ENCODE data around the gene PCDHA5.
"Not testable (repeated sequence)": the region's sequence is repeated elsewhere in the genome, so short reads cannot be mapped to it uniquely, and the experiment has no call there.

The PCDHA5 gene

GRCh38 chr5:140827704-140828361, 6.4 kb downstream of the PCDHA5 start, which contains the start of gene PCDHA6:
PCDHA6 (plus strand) TSS chr5:140827960; CDS start chr5:140828092, 132 bp downstream.
- no peak for DNase-seq

GRCh38 chr5:140828362-140828737, 6.9 kb downstream of the PCDHA5 start:
- DNase-seq = no peak

GRCh38 chr5:140829511-140830501, 8.4 kb downstream of the PCDHA5 start:
- not testable (repeated sequence) for DNase-seq

- no peak for DNase-seq
Measured at GRCh38 chr5:140833993-140834392, 12.6 kb downstream of the PCDHA5 start, which contains the start of gene PCDHA7. PCDHA7 (plus strand) TSS chr5:140834269; CDS start chr5:140834384, 115 bp downstream.

GRCh38 chr5:140834439-140835008, 13.1 kb downstream of the PCDHA5 start:
- not testable (repeated sequence) for DNase-seq

GRCh38 chr5:140835622-140836510, 14.5 kb downstream of the PCDHA5 start:
- DNase-seq = no peak

- DNase-seq = no peak
Measured at GRCh38 chr5:140840978-140841962, 19.9 kb downstream of the PCDHA5 start, which contains the start of gene PCDHA8. PCDHA8 (plus strand) TSS chr5:140841187; CDS start chr5:140841322, 135 bp downstream.

GRCh38 chr5:140842798-140843733, 21.7 kb downstream of the PCDHA5 start:
- DNase-seq = no peak

GRCh38 chr5:140848139-140849102, 27.0 kb downstream of the PCDHA5 start, which contains the start of gene PCDHA9:
PCDHA9 (plus strand) TSS chr5:140848382; CDS start chr5:140848496, 114 bp downstream.
- not testable (repeated sequence) for DNase-seq

- not testable (repeated sequence) for DNase-seq
Measured at GRCh38 chr5:140849831-140850634, 28.6 kb downstream of the PCDHA5 start.

GRCh38 chr5:140855772-140856674, 34.6 kb downstream of the PCDHA5 start, which contains the start of gene PCDHA10:
PCDHA10 (plus strand) TSS chr5:140855897; CDS start chr5:140856049, 152 bp downstream.
- no peak for DNase-seq

GRCh38 chr5:140857177-140857986, 36.0 kb downstream of the PCDHA5 start:
- DNase-seq = no peak

- DNase-seq = no peak
Measured at GRCh38 chr5:140857987-140858240, 36.5 kb downstream of the PCDHA5 start.

GRCh38 chr5:140862441-140863295, 41.3 kb downstream of the PCDHA5 start:
- DNase-seq = no peak

Measured in CD4-positive, alpha-beta T cell treated with Interleukin-17A for 1 hour (primary cell).